Neural crest cell (in vitro differentiated cells): ENCODE results near the gene RAVER2. TPM values are rescaled to one million over a fixed set of nuclear protein-coding genes. Genes with fewer than 3 reads are reported as not detected.

ENCODE experiments used
- DNase-seq: peaks from one replicate; pipeline ENCODE4 v3.0.0; 2021; ENCODE audit warnings: low read depth, mixed read lengths, low spot score
- H3K27ac Mint-ChIP-seq: one replicate; pipeline ENCODE4 v1.8.0; 2021; ENCODE audit warnings: mild to moderate bottlenecking, mixed read lengths; ENCODE audit not compliant: unreplicated experiment
- H3K27me3 Mint-ChIP-seq: 2 replicates; pipeline ENCODE4 v1.8.0; 2021; ENCODE audit warnings: low read depth, mild to moderate bottlenecking, mixed read lengths
- H3K36me3 Mint-ChIP-seq: 2 replicates; pipeline ENCODE4 v1.8.0; 2021; ENCODE audit warnings: low read depth, mild to moderate bottlenecking, mixed read lengths
- H3K4me1 Mint-ChIP-seq: 2 replicates; pipeline ENCODE4 v1.8.0; 2021; ENCODE audit warnings: mixed read lengths
- H3K4me3 Mint-ChIP-seq: one replicate; pipeline ENCODE4 v1.8.0; 2021; ENCODE audit warnings: mild to moderate bottlenecking, mixed read lengths
- H3K9me3 Mint-ChIP-seq: 2 replicates; pipeline ENCODE4 v1.8.0; 2021; ENCODE audit warnings: mixed read lengths
- total RNA-seq: library from RNA; stranded (reverse); gene quantifications from 2 replicates; pipeline ENCODE4 v1.2.1, GENCODE V29; 2021
- TF ChIP-seq, protein P1 (sequence below): fragments of 200-600 bp; sonication (generic); conservative IDR thresholded peaks from 2 replicates; pipeline ENCODE4 v1.5.0; 2021; ENCODE audit warnings: antibody characterized with exemption, mild to moderate bottlenecking

RAVER2 gene
- total RNA-seq, 1 donor from 2014 or later = 27.8 TPM

DNA sequence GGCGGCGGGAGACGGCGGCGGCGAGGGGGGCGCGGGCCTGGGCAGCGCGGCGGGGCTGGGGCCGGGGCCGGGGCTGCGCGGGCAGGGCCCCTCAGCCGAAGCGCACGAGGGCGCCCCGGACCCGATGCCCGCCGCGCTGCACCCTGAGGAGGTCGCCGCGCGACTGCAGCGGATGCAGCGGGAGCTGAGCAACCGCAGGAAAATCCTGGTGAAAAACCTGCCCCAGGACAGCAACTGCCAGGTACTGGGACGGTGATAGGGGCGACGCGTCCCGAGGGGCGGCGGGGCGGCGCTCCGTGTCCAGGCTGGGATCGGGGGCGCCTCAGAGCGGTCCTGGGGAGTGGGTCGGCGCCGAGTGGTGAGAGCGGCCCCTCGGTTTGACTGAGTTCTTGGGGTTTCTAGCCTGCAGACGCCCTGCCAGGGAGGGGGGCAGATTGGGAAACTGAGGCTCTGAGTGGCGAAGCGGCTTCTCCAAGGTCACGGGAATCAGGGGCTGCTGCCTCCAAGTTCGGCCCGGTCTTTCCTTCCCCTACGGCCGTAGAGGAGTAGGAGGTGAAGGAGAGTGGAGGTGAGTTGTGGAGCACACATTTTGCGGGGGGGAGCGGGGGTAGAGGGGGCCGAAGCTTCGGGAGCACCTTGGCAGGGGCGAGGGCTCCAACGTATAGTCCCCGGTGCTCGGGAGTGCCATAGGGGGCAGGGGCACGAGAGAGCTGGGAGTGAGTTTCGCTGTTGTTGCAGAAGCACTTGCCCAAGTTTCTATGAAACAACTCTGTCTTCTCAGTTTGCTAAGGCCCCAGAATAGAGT, 508 bp downstream of the RAVER2 start:
- H3K27ac Mint-ChIP-seq = peak overlapping the region; percentile 87
- DNase-seq = peak; percentile 4
- H3K36me3 Mint-ChIP-seq = no peaks in the 10 kb centered on the region
- peaks cover 24% of the 10 kb centered on the region for H3K4me1 Mint-ChIP-seq
- H3K4me3 Mint-ChIP-seq = peak overlapping the region; percentile 98
- H3K27me3 Mint-ChIP-seq = peaks cover 8% of the 10 kb centered on the region
- H3K9me3 Mint-ChIP-seq = no peaks in the 10 kb centered on the region
- TF ChIP-seq, protein P1, sequence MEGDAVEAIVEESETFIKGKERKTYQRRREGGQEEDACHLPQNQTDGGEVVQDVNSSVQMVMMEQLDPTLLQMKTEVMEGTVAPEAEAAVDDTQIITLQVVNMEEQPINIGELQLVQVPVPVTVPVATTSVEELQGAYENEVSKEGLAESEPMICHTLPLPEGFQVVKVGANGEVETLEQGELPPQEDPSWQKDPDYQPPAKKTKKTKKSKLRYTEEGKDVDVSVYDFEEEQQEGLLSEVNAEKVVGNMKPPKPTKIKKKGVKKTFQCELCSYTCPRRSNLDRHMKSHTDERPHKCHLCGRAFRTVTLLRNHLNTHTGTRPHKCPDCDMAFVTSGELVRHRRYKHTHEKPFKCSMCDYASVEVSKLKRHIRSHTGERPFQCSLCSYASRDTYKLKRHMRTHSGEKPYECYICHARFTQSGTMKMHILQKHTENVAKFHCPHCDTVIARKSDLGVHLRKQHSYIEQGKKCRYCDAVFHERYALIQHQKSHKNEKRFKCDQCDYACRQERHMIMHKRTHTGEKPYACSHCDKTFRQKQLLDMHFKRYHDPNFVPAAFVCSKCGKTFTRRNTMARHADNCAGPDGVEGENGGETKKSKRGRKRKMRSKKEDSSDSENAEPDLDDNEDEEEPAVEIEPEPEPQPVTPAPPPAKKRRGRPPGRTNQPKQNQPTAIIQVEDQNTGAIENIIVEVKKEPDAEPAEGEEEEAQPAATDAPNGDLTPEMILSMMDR = no peak

DNA sequence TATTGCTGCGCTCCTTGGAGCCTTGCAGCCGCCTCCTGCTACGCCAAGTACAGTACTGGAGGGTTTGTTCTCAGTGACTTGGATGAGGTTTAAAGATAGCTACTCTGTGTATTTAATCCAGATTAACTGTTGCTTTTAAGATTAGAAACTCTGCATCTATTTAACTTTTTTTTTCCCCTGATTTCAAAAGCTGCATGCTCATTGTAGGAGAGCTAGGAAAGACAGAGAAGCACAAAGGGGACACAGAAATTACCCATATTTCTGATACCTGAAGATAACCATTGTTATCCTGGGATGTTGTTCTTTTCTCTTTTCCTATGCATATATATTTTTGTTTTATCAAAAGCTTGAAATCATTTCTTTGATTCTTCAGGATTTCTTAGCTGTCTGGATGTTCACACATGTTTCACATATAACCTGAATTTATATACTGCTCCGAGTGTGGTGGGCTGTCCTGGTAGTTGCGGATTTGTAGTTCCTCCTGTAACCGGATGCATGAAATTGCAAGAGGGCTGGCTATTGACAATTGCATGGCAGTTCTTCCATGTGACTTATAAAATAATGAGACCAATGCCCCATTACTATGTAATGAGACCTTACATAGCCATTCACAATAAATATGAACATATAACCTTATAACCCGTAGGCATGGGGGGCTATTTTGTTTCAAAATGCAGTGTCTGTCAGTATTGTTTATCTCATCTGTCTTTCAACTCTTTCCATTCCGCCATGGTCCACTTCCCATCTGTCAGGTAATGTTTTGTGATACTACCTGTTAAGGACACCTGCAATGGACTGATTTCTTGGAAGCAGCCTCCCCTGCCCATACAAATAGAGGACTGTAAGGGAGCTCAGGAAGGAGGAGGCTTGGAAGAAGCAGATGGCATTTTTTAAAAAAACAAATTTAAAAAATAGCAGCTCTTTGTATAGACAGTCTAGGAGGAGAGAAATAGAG, 1.4 kb downstream of the RAVER2 start:
- TF ChIP-seq, protein P1 = no peak
- H3K27ac Mint-ChIP-seq = peak overlapping the region; percentile 87
- H3K27me3 Mint-ChIP-seq = peaks cover 8% of the 10 kb centered on the region
- no peak for DNase-seq
- H3K4me1 Mint-ChIP-seq = peaks cover 24% of the 10 kb centered on the region
- H3K36me3 Mint-ChIP-seq = no peaks in the 10 kb centered on the region
- no peaks in the 10 kb centered on the region for H3K9me3 Mint-ChIP-seq
- H3K4me3 Mint-ChIP-seq = peak overlapping the region; percentile 98

DNA sequence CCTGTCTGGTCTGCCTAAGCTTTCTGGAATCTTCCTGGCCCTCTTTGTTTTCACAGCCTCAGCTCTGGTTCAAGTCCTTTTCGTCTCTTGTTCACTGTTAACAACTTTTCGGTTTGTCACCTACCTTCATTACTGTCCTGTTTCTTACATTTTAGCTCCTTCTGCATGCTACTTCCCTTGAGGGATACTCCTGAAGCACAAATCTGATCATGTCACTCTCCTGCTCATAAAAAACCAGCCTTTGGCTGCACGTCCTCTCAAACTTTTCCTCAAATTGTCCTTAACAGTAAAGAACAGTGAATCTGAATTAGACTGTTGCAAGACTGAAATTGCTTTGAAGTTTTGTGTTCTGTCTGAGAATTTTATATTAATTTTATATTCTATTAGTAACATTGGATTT, 3.3 kb downstream of the RAVER2 start:
- TF ChIP-seq, protein P1 = no peak
- no peak overlapping the region for H3K27ac Mint-ChIP-seq

DNA sequence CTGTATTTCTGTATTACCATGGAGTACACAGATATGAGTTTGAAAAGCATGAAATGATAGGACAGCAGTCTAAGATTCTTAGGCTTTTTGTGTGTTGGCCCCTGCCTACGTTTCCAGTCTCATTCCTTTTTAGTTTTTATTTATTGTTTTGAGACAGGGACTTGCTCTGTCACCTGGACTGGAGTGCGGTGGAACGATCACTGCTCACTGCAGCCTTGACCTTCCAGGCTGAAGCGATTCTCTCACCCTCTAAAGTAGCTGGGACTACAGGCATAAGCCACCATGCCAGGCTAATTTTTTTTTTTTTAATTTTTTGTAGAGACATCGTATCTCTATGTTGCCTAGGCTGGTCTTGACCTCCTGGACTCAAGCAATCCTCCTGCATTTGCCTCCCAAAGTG, 3.8 kb downstream of the RAVER2 start:
- no peaks in the 10 kb centered on the region for H3K36me3 Mint-ChIP-seq
- no peak overlapping the region for H3K27ac Mint-ChIP-seq
- H3K4me3 Mint-ChIP-seq = no peak overlapping the region
- TF ChIP-seq, protein P1 = no peak
- H3K4me1 Mint-ChIP-seq = peaks cover 24% of the 10 kb centered on the region
- no peaks in the 10 kb centered on the region for H3K9me3 Mint-ChIP-seq
- peaks cover 5% of the 10 kb centered on the region for H3K27me3 Mint-ChIP-seq
- DNase-seq = no peak

More for the DNA sequence above, 3.3 kb downstream of the RAVER2 start:
- Mint-ChIP-seq H3K4me3 (peak overlapping the region; percentile 13), H3K36me3 (no peaks in the 10 kb centered on the region), H3K27me3 (peaks cover 8% of the 10 kb centered on the region), H3K9me3 (no peaks in the 10 kb centered on the region), H3K4me1 (peaks cover 24% of the 10 kb centered on the region)
- DNase-seq = no peak

DNA sequence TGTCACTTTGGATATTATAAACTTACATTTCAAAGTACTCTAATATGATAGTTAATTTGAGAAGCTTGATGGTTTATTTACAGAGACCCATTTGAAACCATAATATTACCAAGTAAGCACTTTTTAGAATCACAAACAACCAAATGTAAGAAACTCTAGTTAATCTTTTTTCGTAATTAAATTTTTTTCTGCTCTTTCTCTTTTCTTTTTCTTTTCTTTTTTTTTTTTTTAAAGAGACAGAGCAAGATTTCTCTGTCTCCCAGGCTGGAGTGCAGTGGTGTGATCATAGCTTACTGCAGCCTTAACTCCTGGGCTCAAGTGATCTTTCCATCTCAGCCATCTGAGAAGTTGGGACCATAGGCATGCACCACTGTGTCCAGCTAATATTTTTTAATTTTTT, 5.2 kb downstream of the RAVER2 start:
- Mint-ChIP-seq H3K4me1 (peaks cover 27% of the 10 kb centered on the region), H3K27me3 (no peaks in the 10 kb centered on the region), H3K27ac (no peak overlapping the region), H3K4me3 (no peak overlapping the region), H3K9me3 (no peaks in the 10 kb centered on the region), H3K36me3 (no peaks in the 10 kb centered on the region)
- TF ChIP-seq, protein P1 = no peak
- DNase-seq = no peak
